Fibroblast of gingiva (primary cell): ENCODE data around the gene SYNE2.
"Not testable (repeated sequence)": the region's sequence is repeated elsewhere in the genome, so short reads cannot be mapped to it uniquely, and the experiment has no call there.

Experiments
- DNase-seq: peaks from one replicate; pipeline ENCODE4 v3.0.0-alpha.2; 2011; ENCODE audit warnings: low read depth

The SYNE2 gene, protein sequence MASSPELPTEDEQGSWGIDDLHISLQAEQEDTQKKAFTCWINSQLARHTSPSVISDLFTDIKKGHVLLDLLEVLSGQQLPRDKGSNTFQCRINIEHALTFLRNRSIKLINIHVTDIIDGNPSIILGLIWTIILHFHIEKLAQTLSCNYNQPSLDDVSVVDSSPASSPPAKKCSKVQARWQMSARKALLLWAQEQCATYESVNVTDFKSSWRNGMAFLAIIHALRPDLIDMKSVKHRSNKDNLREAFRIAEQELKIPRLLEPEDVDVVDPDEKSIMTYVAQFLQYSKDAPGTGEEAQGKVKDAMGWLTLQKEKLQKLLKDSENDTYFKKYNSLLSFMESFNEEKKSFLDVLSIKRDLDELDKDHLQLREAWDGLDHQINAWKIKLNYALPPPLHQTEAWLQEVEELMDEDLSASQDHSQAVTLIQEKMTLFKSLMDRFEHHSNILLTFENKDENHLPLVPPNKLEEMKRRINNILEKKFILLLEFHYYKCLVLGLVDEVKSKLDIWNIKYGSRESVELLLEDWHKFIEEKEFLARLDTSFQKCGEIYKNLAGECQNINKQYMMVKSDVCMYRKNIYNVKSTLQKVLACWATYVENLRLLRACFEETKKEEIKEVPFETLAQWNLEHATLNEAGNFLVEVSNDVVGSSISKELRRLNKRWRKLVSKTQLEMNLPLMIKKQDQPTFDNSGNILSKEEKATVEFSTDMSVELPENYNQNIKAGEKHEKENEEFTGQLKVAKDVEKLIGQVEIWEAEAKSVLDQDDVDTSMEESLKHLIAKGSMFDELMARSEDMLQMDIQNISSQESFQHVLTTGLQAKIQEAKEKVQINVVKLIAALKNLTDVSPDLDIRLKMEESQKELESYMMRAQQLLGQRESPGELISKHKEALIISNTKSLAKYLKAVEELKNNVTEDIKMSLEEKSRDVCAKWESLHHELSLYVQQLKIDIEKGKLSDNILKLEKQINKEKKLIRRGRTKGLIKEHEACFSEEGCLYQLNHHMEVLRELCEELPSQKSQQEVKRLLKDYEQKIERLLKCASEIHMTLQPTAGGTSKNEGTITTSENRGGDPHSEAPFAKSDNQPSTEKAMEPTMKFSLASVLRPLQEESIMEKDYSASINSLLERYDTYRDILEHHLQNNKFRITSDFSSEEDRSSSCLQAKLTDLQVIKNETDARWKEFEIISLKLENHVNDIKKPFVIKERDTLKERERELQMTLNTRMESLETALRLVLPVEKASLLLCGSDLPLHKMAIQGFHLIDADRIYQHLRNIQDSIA (N-terminal part only)

DNA sequence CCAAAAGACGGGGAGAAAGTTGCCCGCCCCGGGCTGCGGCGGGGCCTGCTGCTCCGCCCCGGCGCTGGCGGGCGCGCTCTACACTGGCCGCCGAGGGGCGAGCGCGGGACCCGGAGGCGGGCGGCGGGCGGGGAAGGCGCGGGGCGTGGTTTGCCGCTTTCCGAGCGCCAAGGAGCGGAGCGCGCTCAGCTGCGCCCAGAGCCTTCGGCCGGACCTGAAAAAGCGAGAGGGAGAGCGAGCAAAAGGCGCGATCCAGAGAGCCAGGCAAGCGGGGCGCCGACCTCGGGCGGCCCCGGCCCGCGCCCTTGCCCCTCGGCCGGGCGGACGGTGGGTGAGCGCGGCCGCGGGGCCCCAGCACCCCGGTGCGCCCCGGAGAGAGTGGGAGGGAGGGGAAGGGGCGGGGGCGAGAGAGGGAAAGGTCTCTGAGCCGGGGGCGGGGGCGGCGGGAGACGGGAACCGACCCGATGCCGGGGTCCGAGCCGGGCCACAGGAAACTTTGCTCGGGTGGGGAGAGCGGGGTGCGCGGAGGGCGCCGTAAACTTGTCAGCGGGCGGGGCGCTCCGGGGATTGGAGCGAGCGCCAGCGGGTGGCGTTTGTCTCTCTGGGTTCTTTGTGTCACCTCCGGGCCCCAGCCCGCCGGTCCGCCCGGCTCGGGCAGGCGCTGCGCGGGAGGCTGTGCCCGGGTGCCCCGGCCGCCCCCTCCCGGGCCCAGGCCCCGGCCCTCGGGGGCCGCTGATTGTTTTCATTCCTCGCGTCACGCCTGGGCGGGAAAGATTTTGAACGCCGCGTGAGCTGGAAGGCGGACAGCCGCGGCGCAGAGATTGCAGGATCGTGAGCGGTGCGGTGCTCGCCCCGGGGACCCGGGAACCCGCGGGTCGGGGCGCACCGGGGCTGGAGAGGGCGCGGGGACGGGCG, at the start of gene SYNE2:
Gene SYNE2, plus strand, starts transcription at position 188 of the 915 bp plus-strand sequence. CDS start 56,145 bp downstream, outside the sequence.
- peak; percentile 68 for DNase-seq

DNA sequence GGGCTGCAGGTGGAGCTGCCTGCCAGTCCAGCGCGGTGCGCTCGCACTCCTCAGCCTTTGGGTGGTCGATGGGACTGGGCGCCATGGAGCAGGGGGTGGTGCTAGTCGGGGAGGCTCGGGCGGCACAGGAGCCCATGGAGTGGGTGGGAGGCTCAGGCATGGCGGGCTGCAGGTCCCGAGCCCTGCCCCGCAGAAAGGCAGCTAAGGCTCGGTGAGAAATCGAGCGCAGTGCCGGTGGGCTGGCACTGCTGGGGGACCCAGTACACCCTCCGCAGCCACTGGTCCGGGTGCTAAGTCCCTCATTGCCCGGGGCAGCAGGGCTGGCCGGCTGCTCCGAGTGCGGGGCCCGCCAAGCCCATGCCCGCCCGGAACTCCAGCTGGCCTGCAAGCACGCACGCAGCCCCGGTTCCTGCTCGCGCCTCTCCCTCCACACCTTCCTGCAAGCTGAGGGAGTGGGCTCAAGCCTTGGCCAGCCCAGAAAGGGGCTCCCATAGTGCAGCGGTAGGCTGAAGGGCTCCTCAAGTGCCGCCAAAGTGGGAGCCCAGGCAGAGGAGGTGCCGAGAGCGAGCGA, 49.5 kb upstream of the SYNE2 start:
- not testable (repeated sequence) for DNase-seq

DNA sequence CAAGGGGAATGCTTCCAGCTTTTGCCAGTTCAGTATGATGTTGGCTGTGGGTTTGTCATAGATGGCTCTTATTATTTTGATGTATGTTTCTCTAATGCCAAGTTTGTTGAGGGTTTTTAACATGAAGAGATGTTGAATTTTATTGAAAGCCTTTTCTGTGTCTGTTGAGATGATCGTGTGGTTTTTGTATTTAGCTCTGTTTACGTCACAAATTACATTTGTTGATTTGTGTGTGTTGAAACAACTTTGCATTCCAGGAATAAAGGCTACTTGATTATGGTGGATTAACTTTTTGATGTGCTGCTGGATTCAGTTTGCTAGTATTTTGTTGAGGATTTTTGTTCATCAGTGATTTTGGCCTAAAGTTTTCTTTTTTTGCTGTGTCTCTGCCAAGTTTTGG, 46.7 kb upstream of the SYNE2 start:
- DNase-seq = not testable (repeated sequence)

DNA sequence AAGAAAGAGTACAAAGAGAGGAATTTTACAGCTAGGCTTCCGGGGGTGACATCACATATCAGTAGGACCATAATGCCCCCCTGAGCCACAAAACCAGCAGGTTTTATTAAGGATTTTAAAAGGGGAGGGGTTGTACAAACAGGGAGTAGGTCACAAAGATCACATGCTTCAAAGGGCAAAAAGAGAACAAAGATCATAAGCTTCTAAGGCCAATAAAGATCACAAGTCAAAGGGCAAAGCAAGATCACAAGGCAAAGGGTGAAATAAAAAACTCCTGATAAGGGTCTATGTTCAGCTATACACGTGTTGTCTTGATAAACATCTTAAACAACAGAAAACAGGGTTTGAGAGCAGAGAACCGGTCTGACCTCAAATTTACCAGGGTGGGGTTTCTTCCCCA, 41.1 kb upstream of the SYNE2 start:
- not testable (repeated sequence) for DNase-seq

DNA sequence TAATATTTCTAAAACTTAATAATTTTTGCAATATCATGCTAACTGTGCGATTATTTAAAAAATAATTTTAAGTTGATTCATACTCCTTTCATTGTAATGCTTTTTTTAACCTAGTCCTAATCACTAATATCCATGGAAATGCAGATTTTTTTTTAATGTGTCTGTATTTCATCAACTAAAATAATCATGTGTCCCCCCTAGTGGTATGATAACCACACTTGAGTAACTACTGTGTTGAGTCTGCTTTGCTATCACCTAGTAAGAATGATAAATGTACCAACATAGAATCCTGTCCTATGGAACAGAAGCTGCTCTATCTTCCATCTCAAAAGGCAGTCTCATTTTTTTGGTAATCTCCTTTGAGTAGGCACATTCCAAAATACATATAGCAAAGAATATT, 19.1 kb upstream of the SYNE2 start:
- DNase-seq = no peak

DNA sequence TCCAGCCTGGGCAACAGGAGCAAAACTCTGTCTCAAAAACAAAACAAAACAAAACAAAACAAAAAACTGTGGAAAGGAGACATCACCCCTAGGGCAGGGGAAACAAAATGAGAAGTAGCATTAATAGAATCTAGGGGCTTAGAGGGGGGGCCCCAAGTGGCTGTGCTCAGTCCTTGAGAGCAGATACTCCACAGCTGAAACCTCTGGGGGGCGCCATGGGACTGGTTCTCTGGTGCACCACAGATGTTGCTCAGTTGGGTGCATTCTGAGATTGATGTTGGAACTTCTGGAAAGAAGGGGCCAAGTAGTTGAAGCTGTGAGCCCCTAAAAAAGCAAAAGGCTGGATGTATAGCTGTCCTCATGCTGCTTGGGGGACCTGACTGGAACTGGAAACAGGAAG, 11.8 kb upstream of the SYNE2 start:
- no peak for DNase-seq

DNA sequence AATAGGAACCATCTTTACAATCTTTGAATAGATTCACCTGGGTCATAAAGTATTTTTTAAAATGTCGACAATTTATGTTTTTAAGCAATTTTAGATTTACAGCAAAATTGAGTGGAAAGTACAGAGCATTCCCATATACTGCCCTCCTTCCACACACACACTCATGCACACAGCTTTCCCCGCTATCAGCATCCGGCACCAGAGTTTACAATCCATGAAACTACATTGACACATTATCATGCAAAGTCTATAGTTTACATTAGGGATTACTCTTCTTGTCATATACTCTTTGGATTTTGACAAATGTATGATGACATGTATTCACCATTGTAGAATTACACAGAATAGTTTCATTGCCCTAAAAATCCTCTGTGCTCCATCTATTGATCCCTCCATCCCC, 9.0 kb upstream of the SYNE2 start:
- DNase-seq = no peak

DNA sequence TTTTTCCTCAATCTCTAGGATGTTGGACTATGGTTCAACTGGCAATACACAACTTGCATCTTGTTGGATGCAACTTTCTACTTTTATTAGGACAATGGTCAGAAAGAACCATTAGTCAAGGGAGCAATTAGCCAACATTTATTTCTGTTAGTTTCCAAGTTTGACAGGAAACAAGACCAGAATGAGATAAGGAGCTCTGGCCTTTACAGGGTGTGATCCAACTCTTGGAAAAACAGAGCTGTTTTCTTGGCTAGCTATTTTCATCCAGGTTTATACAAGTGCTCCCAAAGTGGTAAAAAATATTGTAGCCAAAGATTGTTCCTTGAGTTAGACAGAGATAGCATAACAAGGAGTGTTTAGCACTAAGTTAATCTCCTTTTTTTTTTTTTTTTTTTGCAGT, 3.9 kb upstream of the SYNE2 start:
- no peak for DNase-seq

DNA sequence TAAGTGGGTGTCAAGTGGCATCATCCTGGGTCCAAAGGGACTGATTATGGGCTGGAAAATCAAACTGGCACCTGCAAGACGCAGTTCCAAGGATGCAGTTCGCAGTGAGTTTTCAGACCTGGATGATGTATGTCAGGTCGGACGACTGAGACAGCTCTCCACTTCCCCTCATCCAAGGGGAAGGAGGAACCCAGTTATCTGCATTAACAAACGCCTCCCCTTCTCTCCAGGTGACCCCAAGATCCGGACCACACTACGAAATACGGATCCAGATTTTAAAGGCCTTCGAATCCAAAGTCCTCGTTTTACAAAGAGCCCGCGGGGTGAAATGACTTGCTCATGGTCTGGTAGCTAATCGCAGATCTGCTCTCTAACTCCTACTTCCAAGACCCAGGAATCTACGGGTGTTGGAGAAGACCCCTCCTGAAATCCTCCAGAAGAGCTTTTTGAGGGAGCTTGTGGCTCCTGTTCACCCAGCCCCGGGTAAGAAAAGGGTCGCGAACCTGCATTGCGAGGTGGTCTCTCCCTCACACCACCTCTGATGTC, 460 bp upstream of the SYNE2 start:
- no peak for DNase-seq

DNA sequence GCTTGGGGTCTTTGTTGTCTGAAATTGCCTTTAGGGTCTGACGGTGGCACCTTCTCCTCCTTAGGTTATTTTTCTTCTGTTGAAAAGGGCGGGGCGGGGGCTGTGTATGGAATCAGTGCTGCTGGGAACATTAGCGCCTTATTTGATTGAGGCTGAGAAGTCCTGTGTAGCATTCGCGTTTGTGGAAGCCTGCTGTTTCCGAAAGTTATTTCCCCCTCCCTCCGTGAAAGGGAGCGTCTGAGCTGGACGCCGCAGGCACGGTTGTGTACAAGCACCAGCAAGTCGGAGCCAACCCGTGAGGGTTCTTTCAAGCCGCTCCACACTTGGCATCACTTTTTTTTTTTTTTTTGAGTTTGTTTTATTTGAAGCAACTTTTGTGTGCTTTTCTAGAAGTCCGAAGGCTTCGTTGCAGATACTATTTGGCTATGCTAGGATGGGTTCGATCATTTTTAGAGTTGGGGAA, 1.1 kb downstream of the SYNE2 start:
- peak; percentile 42 for DNase-seq

DNA sequence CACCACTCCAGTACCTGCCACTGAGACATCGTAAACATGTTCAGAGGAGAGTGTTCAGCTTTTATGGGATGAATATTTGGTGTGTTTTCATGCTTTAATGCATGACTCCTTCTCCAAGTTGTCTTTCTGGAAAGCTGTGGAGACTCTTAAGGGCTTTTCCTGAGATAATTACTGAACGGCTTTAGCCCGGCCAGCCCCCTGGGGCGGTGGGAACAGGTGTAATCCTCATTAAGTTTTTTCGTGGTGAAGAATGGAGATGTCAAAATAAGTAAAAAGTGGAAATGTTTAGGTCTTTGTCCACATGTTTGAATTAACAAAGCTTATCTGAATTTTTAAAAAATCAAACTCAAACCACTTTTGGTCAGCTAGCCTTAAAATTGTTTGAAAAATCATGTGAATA, 1.5 kb downstream of the SYNE2 start:
- DNase-seq = no peak

DNA sequence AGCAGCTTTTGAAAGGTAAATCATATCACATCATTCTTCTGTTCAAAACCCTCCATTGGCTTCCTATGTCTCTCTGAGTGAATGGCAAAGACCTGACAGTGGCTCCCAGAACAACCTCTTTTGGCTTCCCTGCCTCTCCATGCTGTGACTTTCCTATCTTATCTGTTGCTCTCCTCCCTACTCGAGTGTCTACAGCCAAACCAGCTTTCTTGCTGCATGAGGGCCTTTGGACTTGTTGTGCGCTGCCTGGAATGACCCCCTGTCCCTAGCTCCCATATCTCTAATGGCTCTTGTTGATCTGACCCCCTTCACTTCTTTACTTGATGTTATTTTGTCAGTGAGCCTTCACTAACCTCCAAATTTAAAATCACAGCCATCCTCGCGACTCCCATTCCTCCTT, 2.5 kb downstream of the SYNE2 start:
- DNase-seq = no peak

DNA sequence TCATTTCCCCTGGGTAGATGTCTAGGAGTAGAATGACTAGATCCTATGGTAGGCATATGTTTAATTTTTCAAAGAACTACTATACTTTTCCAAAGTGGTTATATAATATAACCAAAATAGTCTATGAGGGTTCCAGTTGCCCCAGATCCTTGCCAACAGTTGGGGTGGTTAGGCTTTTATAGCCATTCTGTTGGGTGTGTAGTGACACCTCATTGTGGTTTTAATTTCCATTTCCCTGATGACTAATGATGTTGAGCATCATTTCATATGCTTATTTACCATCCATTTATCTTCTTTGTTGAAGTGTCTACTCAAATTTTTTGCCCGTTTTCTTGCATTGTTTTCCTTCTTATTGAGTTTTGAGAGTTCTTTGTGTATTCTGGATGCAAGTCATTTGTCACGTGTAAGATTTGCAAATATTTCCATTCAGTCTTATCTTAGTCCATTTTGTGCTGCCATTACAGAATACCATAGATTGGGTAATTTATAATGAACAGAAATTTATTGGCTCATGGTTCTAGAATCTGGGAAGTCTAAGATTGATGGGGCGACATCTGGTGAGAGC, 4.7 kb downstream of the SYNE2 start:
- no peak for DNase-seq

DNA sequence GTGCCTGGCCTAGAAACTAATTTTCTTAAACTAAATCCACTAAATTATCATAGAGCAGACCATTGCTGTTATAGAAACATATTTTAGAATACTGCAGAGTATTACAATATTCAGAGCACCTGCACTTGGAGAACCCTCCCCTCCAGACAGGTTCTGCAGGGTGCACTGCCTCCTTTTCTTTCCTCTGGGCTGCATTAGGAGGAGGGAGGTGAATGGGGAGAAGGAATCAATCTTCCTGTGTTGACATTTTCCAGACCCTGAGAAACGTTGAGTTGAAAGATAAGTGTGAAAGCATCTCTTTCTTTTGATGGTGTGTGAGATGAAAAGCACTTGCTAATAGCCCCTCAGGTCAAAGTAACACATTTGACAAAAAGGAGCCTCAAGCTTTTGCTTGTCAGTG, 7.3 kb downstream of the SYNE2 start:
- DNase-seq = no peak

DNA sequence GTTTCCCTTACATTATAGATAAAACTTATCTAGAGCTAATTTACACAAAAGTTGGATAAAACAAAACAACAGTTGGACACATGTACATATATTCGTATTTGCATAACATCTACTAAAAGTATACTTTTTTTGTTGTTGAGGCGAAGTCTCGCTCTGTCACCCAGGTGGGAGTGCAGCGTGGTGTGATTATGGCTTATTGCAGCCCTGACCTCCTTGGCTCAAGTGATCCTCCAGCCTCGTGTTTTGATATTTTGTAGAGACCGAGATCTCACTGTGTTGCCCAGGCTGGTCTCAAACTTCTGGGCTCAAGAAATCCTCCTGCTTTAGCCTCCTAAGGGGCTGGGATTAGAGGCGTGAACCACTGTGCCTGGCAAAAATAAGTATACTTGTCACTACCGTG, 9.4 kb downstream of the SYNE2 start:
- no peak for DNase-seq

DNA sequence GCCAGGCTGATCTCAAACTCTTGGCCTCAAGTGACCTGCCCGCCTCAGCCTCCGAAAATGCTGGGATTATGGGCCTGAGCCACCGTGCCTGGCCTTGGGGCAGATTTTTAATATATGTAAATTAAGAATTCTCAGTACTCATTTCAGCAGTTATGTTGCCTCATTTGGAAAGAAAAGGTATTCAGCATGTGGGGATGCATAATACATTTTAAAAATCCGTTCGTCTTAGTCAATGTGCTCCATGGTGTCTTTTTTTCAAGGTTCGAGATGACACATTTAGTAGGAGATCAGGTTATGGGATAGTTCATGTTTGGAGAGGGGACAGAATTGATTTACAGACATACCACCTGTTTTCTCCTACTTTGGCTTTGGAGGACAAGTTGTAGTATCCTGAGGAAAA, 10.2 kb downstream of the SYNE2 start:
- no peak for DNase-seq

DNA sequence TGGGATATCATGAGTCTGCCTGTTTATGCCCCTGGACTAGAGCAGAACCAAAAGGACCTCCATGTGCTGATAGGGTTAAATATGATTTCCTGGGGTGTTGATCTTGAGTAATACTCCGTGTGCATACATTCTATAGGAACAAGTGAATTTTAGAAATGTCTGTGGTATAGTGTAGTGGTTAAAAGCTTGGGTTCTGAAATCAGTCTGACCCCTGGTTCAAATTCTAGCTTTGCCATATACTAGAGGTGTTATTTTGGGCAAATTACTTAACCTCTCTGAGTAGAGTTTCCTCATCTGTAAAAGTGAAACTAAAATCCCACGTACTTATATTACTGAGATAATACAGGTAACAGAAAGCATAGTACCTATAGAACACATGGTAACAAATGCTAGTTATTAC, 12.0 kb downstream of the SYNE2 start:
- not testable (repeated sequence) for DNase-seq

DNA sequence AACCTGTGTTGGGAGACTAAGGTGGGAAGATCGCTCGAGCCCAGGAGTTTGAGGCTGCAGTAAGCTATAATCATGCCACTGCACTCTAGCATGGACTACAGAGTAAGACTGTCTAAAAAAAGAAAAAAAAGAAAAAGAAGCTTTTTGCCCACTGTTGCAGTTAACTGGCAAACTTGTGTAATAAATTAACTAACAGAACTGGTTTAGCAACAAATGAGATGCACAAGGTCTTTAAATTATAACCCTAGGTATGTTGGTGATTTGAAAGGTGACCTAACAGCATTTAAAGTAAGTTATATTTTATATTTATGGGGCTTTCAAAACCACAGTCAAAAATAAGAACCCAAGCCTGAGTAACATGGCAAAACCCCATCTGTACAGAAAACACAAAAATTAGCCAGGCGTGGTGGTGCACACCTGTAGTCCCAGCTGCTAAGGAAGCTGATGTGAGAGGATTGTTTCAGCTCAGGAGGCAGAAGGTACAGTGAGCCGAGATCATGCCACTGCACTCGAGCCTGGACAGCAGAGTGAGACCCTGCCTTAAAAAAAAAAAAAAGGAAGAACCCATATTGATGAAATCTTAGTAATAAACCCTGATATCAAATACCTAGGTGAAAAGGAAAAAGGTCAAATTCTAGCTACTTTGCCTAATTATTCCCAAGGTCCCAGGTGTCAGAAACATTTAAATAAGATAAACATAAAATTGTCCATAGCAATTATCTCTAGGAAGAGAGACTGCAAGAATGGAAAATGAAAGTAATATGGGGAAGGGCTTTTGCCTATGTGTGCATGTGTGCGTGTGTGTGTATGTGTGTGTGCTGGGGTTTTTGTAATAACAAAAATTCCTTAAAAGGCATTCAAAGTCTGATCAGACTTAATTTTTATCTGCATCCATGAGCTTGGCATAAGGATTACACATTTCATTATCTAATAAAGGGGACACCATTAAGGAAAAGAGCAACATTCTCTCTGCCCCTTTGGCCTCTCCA, 15.4 kb downstream of the SYNE2 start:
- no peak for DNase-seq
